ENCODE data around the gene ARRDC4.

DNA sequence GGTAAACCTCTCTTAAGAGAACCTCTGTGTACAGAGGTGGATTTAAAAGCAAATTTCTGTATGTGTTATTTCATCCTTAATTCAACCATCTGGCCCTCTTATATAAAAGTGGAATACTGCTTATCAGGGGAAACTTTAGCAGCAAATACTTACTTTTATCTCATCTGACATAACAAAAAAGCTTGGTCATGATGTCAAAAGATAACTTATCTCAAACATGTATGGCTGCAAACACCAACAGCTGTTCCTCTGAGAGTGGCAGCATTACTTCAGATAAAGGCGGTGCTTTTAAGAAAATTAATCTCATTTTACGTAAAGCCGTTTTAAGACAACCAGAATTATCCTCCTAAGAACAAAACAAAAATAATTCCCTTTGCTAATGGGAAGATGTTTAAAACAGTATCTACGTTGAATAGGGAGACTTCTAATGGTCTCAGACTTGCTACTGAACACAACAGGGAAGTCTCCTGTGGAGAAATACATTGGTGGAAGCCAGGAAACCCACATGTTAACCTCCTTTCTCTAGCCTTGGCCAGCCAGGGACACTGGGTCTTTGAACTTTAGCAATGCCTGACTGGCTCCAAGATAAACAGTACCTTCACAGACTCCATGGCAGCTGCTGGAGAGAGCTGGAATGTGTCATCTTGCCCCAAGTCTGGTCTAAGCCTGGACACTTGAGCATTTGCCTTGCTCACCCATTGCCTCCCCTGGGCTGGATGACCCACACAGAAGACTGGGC lies 18.1 kb downstream of the ARRDC4 start:
- TF ChIP-seq, protein P1, sequence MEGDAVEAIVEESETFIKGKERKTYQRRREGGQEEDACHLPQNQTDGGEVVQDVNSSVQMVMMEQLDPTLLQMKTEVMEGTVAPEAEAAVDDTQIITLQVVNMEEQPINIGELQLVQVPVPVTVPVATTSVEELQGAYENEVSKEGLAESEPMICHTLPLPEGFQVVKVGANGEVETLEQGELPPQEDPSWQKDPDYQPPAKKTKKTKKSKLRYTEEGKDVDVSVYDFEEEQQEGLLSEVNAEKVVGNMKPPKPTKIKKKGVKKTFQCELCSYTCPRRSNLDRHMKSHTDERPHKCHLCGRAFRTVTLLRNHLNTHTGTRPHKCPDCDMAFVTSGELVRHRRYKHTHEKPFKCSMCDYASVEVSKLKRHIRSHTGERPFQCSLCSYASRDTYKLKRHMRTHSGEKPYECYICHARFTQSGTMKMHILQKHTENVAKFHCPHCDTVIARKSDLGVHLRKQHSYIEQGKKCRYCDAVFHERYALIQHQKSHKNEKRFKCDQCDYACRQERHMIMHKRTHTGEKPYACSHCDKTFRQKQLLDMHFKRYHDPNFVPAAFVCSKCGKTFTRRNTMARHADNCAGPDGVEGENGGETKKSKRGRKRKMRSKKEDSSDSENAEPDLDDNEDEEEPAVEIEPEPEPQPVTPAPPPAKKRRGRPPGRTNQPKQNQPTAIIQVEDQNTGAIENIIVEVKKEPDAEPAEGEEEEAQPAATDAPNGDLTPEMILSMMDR (IDR thresholded peaks at IDR 0.05; ENCODE audit: poor library complexity), result no peak
- no peak for TF ChIP-seq EZH2phosphoT487 (IDR thresholded peaks at IDR 0.05; ENCODE audit: low read depth, severe bottlenecking, unreplicated experiment)
- no peak for TF ChIP-seq EZH2 (IDR thresholded peaks at IDR 0.05; ENCODE audit: borderline replicate concordance)

Data from hepatocyte (in vitro differentiated cells).